Measurements from ENCODE around the gene RUFY3.

GRCh38 chr4:70760662-70761061 lies 38.9 kb downstream of the RUFY3 start:
- no peak for TF ChIP-seq ZNF18 (tag by site-specific recombination; IDR thresholded peaks at IDR 0.05)
- TF ChIP-seq ZEB2 (tag by site-specific recombination; IDR thresholded peaks at IDR 0.05): no peak
- TF ChIP-seq CTCF (tag by site-specific recombination; IDR thresholded peaks at IDR 0.05): no peak
- TF ChIP-seq KLF7 (tag by site-specific recombination; IDR thresholded peaks at IDR 0.05; ENCODE audit: borderline replicate concordance): no peak
- no peak for TF ChIP-seq ZNF639 (tag by site-specific recombination; IDR thresholded peaks at IDR 0.05)
- no peak for TF ChIP-seq ZNF221 (tag by site-specific recombination; IDR thresholded peaks at IDR 0.05; ENCODE audit: borderline replicate concordance)
- TF ChIP-seq ZNF174 (tag by site-specific recombination; IDR thresholded peaks at IDR 0.05): no peak
- no peak for TF ChIP-seq PBX3 (CRISPR knock-in tag; IDR thresholded peaks at IDR 0.05)
